Right cardiac atrium (tissue), 5 donors: ENCODE data around the gene NPC1. TPM values are rescaled to one million over a fixed set of nuclear protein-coding genes. Genes with fewer than 3 reads are reported as not detected.

Source experiments
- ATAC-seq, 2 donors: fragments of 200-7000 bp; cut with Tn5 transposase; one replicate each; pipeline versions ENCODE4 v1.8.0 to v1.9.1; 2020; ENCODE audit warnings: moderate library complexity in 2 of 2, mild to moderate bottlenecking in 1 of 2
- DNase-seq, 3 donors: peaks; one replicate each; pipeline ENCODE4 v3.0.0-alpha.2; 2020
- H3K27ac ChIP-seq: one replicate; pipeline ENCODE4 v1.5.1; 2013; ENCODE audit warnings: mild to moderate bottlenecking, low read length, control low read depth, moderate library complexity
- H3K27me3 ChIP-seq: one replicate; pipeline ENCODE4 v1.6.1; 2013; ENCODE audit not compliant: control insufficient read depth, insufficient read depth
- H3K4me1 ChIP-seq: one replicate; pipeline ENCODE4 v1.6.1; 2013; ENCODE audit warnings: low read length; ENCODE audit not compliant: control insufficient read depth, insufficient read depth
- H3K4me3 ChIP-seq: one replicate; pipeline ENCODE4 v1.5.1; 2013; ENCODE audit warnings: low read length, control low read depth
- H3K9me3 ChIP-seq: one replicate; pipeline ENCODE4 v1.6.1; 2013; ENCODE audit warnings: low read length; ENCODE audit not compliant: control insufficient read depth
- WGBS: extraction: QIAGEN DNeasy Blood & Tissue Kit; methylation state at CpG from one replicate; pipeline ENCODE4 v1.1.7; 2013; 5-methylcytosine and 5-hydroxymethylcytosine counted together
- intact Hi-C, 4 donors: fragments of 100-400 bp; cut with DNase I; formaldehyde crosslinking; loops; one replicate each; pipeline versions ENCODE4 v1.11.0 to v1.14.0; 2022 to 2023
- polyA plus RNA-seq: library from polyadenylated mRNA; stranded (reverse); fragments of 200-250 nt; gene quantifications from one replicate; pipeline ENCODE4 v1.2.3, GENCODE V29; 2013
- total RNA-seq, 4 donors: library from RNA; stranded (reverse); fragmentation: NEBNext Ultra II Directional; extraction: Animal tissue kit (Norgen Biotek cat#: 25700); gene quantifications; one replicate each; pipeline ENCODE4 v1.2.1, GENCODE V29; 2021
- donor health status: healthy with polysubstance abuse.
- donor health status: DM: no; HTN: yes; CAD: no.
- donor health status: DM: no; HTN: no; CAD: no.
- donor health status: DM: no; HTN: yes; CAD: no; lungs with severe emphysema.
- donor health status: DM: yes; HTN: yes; CAD: no.

NPC1 gene
- total and polyA plus RNA-seq, 5 donors, result 12.8 to 22.1 (median 13.4) TPM

DNA sequence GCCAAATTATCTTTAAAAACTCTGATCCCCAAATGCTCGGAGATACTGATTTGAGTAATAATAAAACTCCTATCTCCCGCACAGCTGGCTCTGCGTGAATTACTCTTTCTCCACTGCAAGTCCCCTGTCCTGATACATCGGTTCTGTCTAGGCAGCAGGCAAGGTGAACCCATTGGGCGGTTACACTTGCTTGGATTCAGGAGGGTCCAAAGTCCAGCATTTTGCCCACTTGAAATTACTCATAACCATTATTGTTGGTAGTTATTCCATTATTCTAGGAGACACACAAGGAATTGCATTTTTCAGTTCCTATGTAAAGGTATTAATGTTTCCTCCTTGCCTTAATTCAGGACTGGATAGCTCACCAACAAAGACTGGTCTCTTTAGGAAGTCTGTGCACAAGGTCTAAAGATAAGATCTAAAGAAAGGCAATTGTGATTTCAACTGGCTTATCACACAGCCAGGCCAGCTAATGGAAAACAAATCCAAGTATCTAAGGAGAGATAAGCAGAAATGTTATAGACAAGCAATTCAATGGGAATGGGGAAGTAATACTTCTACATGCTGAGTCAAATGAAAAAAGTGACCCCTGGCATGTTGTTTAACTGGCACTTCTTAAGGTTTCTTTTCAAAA lies 23.2 kb upstream of the NPC1 start:
- Histone ChIP-seq H3K4me3 (no peak overlapping the region), H3K9me3 (no peaks in the 10 kb centered on the region), H3K4me1 (no peaks in the 10 kb centered on the region), H3K27me3 (no peaks in the 10 kb centered on the region), H3K27ac (no peak overlapping the region)
- DNase-seq (no peak), ATAC-seq (no peak)
- intact Hi-C loops, result no loop called here
- WGBS, result 95% methylated on average over 5 of the region's 5 CpGs

DNA sequence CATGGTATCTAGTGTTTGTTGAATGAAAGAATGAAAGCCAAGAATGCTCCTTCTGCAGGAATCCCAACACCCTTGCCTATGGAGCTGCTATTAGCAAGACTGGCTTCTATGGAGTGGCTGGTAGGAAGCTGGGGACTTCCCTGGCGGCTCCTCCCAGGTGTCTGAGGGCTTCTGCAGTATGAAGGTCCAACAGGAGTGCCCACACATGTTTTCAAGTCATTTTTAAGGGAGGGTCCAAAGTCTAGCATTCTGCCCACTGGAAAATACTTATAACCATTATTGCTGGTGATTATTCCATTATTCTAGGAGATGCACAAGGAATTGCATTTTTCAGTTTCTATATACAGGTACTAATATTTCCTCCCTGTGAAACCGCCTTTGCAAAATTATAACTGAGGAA lies 21.9 kb upstream of the NPC1 start:
- H3K9me3 ChIP-seq, result no peaks in the 10 kb centered on the region
- no peak for ATAC-seq

DNA sequence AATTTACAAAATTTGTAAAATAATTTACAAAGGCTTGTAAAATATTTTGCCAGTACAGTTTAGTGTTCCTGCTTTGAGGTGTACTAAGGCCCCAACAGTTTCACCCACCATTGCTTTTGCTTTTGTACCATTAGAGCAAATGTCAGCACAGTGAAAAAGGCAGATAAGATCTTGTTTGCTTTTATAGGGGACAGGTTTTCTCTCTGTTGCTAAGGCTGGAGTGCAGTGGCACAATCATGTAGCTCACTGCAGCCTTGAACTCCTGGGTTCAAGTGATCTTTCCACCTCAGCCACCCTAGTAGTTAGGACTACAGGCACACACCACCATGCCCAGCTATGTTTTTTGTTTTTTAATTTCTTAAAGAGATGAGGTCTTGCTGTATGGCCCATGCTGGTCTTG lies 19.6 kb upstream of the NPC1 start:
- Histone ChIP-seq H3K27ac (no peak overlapping the region), H3K9me3 (no peaks in the 10 kb centered on the region), H3K4me3 (no peak overlapping the region), H3K27me3 (no peaks in the 10 kb centered on the region), H3K4me1 (no peaks in the 10 kb centered on the region)
- ATAC-seq, result no peak
- intact Hi-C loops, result no loop called here
- no peak for DNase-seq

More for the DNA sequence above, 21.9 kb upstream of the NPC1 start:
- intact Hi-C loops, result no loop called here
- Histone ChIP-seq H3K4me3 (no peak overlapping the region), H3K27ac (no peak overlapping the region), H3K4me1 (no peaks in the 10 kb centered on the region), H3K27me3 (no peaks in the 10 kb centered on the region)
- 90% methylated on average over 2 of the region's 2 CpGs for WGBS
- no peak for DNase-seq

DNA sequence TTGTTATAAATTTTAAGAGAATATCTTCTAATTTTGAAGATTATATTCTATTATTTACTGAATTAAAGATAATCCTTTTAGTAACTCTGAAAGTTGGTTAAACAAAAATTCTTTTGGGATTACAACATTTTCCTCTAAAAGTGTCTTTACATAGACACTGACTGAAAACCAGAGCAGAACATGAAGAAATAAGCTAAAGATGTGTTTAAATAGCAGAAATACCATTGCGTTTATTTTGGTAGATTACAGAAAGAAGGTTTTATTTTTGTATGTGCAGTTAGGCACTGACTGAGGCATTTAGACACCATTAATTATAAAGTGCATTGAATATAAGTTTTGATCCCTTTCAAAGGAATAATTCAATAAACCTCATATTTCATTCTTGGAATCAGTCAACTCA lies 13.5 kb upstream of the NPC1 start:
- no peak overlapping the region for H3K4me3 ChIP-seq
- ATAC-seq (no peak), DNase-seq (no peak)
- H3K9me3 ChIP-seq, result no peaks in the 10 kb centered on the region
- H3K27ac ChIP-seq, result no peak overlapping the region
- no peaks in the 10 kb centered on the region for H3K27me3 ChIP-seq
- intact Hi-C loops, result no loop called here
- H3K4me1 ChIP-seq, result no peaks in the 10 kb centered on the region
- WGBS, result 59% methylated on average over 1 of the region's 1 CpG

DNA sequence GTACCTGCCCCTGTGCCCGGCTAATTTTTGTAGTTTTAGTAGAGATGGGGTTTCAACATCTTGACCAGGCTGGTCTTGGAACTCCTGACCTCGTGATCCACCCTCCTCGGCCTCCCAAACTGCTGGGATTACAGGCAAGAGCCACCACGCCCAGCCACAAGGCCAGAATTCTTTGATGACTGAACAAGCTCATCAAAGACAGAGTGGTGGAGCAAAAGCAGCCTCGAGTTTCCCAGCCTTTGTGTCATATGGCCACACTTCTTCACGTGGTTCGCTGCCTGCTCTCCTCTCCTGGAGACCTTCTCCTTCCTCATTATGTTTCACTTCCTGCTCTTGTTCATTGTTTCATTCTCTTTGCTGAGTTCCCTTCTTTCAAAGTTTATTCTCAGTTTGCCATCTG lies 9.9 kb upstream of the NPC1 start:
- no peaks in the 10 kb centered on the region for H3K27me3 ChIP-seq
- ATAC-seq (peak in 1 of 2 donors; percentile 32), DNase-seq (peak in 1 of 3 donors; percentile 32)
- 75% methylated on average over 7 of the region's 7 CpGs for WGBS
- H3K9me3 ChIP-seq, result no peaks in the 10 kb centered on the region
- H3K4me1 ChIP-seq, result no peaks in the 10 kb centered on the region
- no peak overlapping the region for H3K27ac ChIP-seq
- intact Hi-C loops, result no loop called here
- no peak overlapping the region for H3K4me3 ChIP-seq

DNA sequence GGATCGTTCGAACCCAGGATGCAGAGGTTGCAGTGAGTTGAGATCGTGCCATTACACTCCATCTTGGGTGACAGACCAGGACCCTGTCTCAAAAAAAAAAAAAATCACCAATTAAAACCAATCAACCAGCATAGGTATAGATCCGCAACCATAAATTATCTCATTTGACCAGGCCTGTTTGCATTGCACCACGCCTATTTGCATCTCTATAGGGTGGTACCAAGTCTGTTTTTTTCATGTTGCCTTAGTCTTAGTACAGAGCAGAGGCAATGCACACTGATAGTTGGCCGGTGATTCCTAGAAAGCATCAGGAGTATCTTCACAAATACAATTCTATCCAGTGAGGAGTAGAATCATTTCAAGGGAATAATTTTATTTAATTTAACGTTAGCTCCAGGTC lies 9.3 kb upstream of the NPC1 start:
- intact Hi-C loops, result no loop called here
- Histone ChIP-seq H3K9me3 (no peaks in the 10 kb centered on the region), H3K4me3 (no peak overlapping the region), H3K27ac (no peak overlapping the region), H3K27me3 (no peaks in the 10 kb centered on the region), H3K4me1 (no peaks in the 10 kb centered on the region)
- DNase-seq (no peak), ATAC-seq (no peak)
- WGBS, result 96% methylated on average over 7 of the region's 7 CpGs

DNA sequence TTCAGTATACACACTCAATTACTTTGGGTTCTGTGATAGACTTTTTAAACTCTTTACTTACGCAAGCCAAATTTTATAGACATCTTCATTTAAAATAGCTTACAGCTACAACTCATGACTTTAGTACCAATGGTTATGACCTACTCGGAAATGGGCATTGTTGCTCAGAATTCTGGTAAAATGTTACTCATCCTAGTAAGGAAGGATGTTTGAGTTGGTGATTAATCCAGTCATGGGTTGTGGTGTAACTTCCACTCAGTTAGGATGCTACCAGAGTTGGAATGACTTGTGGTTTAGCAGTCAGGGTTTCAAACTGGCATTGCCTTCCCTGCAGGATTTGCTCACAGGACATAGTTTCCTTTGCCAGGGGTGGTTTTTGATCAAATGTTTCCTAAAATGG lies 7.4 kb upstream of the NPC1 start:
- no peak for DNase-seq
- 90% methylated on average over 2 of the region's 2 CpGs for WGBS
- Histone ChIP-seq H3K4me1 (no peaks in the 10 kb centered on the region), H3K9me3 (no peaks in the 10 kb centered on the region), H3K27me3 (no peaks in the 10 kb centered on the region), H3K27ac (no peak overlapping the region), H3K4me3 (no peak overlapping the region)
- ATAC-seq, result no peak
- intact Hi-C loops, result no loop called here

DNA sequence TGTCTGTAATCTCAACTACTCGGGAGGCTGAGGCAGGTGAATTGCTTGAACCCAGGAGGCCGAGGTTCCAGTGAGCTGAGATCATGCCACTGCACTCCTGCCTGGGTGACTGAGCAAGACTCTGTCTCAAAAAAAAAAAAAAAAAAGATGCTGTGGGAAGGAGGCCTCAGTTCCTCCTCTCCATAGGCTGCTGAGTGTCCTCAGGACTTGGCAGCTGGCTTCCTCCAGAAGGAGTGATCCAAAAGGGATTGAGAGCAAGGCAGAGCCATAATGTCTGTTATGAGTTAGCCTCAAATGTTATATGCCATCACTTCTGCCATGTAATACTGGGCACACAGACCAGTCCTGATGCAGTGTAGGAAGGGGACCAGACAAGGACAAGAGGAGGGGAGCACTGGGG lies 6.6 kb upstream of the NPC1 start:
- Histone ChIP-seq H3K27ac (no peak overlapping the region), H3K27me3 (no peaks in the 10 kb centered on the region), H3K4me3 (no peak overlapping the region), H3K9me3 (no peaks in the 10 kb centered on the region), H3K4me1 (no peaks in the 10 kb centered on the region)
- intact Hi-C loops, result no loop called here
- no peak for DNase-seq
- ATAC-seq, result no peak
- 96% methylated on average over 2 of the region's 2 CpGs for WGBS

DNA sequence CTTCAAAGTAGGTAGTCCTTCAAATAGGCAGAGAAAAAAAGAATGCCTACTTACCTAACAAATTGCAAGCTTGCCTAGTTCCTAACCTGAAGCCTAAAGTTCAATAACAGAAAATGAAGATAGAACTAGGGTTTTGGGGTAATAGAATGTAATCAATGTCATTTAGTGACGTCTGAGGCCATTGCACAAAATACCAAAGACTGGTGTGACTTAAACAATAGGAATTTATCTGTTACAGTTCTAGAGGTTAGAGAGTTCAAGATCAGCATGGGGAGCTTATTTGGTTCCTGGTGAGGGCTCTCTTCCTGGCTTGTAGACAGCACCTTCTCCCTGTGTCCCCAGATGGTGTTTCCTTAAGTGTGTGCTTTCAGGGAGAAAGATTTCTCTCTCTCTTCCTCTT lies 4.7 kb upstream of the NPC1 start:
- 37% methylated on average over 1 of the region's 1 CpG for WGBS
- Histone ChIP-seq H3K4me1 (no peaks in the 10 kb centered on the region), H3K27ac (no peak overlapping the region), H3K4me3 (no peak overlapping the region), H3K27me3 (no peaks in the 10 kb centered on the region), H3K9me3 (no peaks in the 10 kb centered on the region)
- no peak for ATAC-seq
- intact Hi-C loops, result no loop called here
- no peak for DNase-seq

DNA sequence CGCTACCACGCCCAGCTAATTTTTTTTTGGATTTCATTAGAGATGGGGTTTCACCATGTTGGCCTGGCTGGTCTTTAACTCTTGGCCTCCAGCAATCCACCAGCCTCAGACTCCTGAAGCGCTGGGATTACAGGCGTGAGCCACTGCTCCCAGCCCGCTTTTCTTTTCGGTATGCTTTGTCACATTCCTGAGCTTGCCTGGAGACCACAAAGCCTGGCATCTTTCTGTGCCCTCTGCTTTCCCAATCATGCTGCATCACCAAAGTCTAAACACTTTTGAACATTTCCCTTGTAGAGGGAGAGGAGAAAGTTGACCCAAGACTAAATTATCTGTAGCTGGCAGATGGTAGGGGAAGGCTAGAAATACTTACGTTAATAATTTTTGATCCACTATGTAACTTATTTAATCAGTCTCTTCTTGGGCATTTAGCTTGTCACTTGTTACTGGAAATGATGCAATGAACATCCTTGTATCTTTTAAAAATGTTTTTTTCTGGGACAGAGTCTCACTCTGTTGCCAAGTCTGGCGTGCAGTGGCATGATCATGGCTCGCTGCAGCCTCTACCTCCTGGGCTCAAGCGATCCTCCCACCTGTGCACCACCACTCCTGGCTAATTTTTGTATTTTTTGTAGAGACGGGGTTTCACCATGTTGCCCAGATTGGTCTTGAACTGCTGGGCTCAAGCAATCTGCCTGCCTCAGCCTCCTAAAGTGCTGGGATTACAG lies 2.7 kb upstream of the NPC1 start:
- 86% methylated on average over 11 of the region's 11 CpGs for WGBS
- H3K4me1 ChIP-seq, result peaks cover 2% of the 10 kb centered on the region
- H3K4me3 ChIP-seq, result no peak overlapping the region
- H3K27me3 ChIP-seq, result no peaks in the 10 kb centered on the region
- no peak overlapping the region for H3K27ac ChIP-seq
- DNase-seq (no peak), ATAC-seq (no peak)
- no peaks in the 10 kb centered on the region for H3K9me3 ChIP-seq
- intact Hi-C loops, result loop anchor here (5.0 to 10.0 kb wide), 4 partner anchors 72 to 87 kb away; partner anchors contain the start of gene RMC1 (in 1 of the 4)

DNA sequence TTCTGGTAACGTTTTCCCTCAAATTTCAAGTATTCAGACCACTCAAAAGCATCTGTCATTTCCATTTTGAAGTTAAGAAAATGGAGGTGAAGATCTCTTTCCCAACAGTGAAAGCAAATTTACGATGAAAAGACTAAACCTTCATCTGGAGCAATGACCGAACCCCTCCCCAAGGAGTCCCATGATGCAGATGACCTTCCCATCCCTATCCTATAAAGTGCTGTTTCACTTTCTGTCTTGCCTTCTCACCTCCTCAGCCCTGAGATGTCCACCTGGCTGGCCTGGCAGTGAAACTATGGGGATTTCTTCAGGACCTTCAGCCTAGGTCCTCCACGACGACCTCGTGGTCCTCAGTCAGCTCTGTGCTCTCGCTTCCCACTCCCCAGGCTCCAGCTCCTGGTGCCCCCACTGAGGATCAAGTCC lies 925 bp upstream of the NPC1 start:
- 34% methylated on average over 7 of the region's 7 CpGs for WGBS
- ATAC-seq (no peak), DNase-seq (no peak)
- Histone ChIP-seq H3K4me3 (peak overlapping the region; percentile 84), H3K4me1 (peaks cover 5% of the 10 kb centered on the region), H3K9me3 (no peaks in the 10 kb centered on the region), H3K27ac (no peak overlapping the region), H3K27me3 (no peaks in the 10 kb centered on the region)
- intact Hi-C loops, result loop anchor here (5.0 to 10.0 kb wide), 4 partner anchors 70 to 85 kb away; partner anchors contain the start of gene RMC1 (in 1 of the 4)
